B cell (primary cell): Measurements from ENCODE around the gene ASTN1. TPM values are rescaled to one million over a fixed set of nuclear protein-coding genes. Genes with fewer than 3 reads are reported as not detected.

Source experiments
- ATAC-seq: fragments of 200-7000 bp; cut with Tn5 transposase; one replicate; pipeline ENCODE4 v1.10.0; 2021; ENCODE audit warnings: low read depth, mild to moderate bottlenecking, moderate number of reproducible peaks, moderate library complexity
- CTCF ChIA-PET: fragments of 350-600 bp; sonication (Branson Sonifier 250); formaldehyde crosslinking; loops from one replicate; lab custom pipeline; 2021; ENCODE audit warnings: antibody characterized with exemption, inconsistent platforms; lab: Charles Lee
- POLR2A ChIA-PET: fragments of 350-600 bp; sonication (Branson Sonifier 250); formaldehyde crosslinking; loops from one replicate; lab custom pipeline; 2021; ENCODE audit warnings: antibody characterized with exemption; lab: Charles Lee
- DNase-seq: peaks from one replicate; pipeline ENCODE4 v3.0.0; 2013
- H2AFZ ChIP-seq: 2 replicates; pipeline ENCODE4 v1.6.1; 2012; ENCODE audit warnings: mild to moderate bottlenecking, low read depth, low read length; ENCODE audit not compliant: insufficient read depth, poor library complexity, severe bottlenecking
- H3K27ac ChIP-seq, 2 donors: 1 replicate in 1 of 2; 2 replicates in 1 of 2; pipeline ENCODE4 v1.5.1; 2012 to 2013; ENCODE audit warnings: low read length in 2 of 2, mild to moderate bottlenecking in 2 of 2, moderate library complexity in 1 of 2
- H3K27me3 ChIP-seq, 4 experiments: fragments of 200-600 bp in 1 of 4; sonication (generic) in 1 of 4; replicated peaks in 1 of 4; 1 replicate in 2 of 4; 2 replicates in 2 of 4; pipeline versions ENCODE4 v1.6.1 to v1.7.0; 2013 to 2016; ENCODE audit warnings: low read length in 3 of 4, mild to moderate bottlenecking in 2 of 4, mixed read lengths in 1 of 4, moderate library complexity in 1 of 4; ENCODE audit not compliant: insufficient read depth in 4 of 4, control insufficient read depth in 3 of 4; ENCODE audit errors: control extremely low read depth in 1 of 4
- H3K36me3 ChIP-seq, 2 experiments: replicated peaks in 1 of 2; 1 replicate in 1 of 2; 2 replicates in 1 of 2; pipeline versions ENCODE4 v1.6.1 to v1.7.1; 2013; ENCODE audit warnings: low read length in 1 of 2; ENCODE audit not compliant: insufficient read depth in 2 of 2, control insufficient read depth in 1 of 2; ENCODE audit errors: control extremely low read depth in 1 of 2, extremely low read depth in 1 of 2
- H3K4me1 ChIP-seq, 2 donors: fragments of 200-600 bp in 1 of 2; sonication (generic) in 1 of 2; 1 replicate in 1 of 2; 2 replicates in 1 of 2; pipeline versions ENCODE4 v1.5.1 to v1.6.1; 2013 to 2017; ENCODE audit warnings: low read length in 2 of 2; ENCODE audit not compliant: control insufficient read depth in 2 of 2, insufficient read depth in 2 of 2
- H3K4me2 ChIP-seq: replicated peaks from 2 replicates; pipeline ENCODE3; 2012; ENCODE audit warnings: mild to moderate bottlenecking, low read depth, low read length; ENCODE audit not compliant: poor library complexity, severe bottlenecking
- H3K4me3 ChIP-seq, 5 experiments: fragments of 200-600 bp in 1 of 5; sonication (generic) in 1 of 5; 1 replicate in 3 of 5; 2 replicates in 2 of 5; pipeline versions ENCODE4 v1.5.1 to v1.7.0; 2011 to 2016; ENCODE audit warnings: low read length in 4 of 5, mild to moderate bottlenecking in 4 of 5, low read depth in 2 of 5, control low read depth in 1 of 5, moderate library complexity in 1 of 5; ENCODE audit not compliant: insufficient read depth in 1 of 5; ENCODE audit errors: control extremely low read depth in 1 of 5, extremely low read depth in 1 of 5
- H3K79me2 ChIP-seq: fragments of 200-600 bp; sonication (generic); one replicate; pipeline ENCODE4 v1.6.0; 2016; ENCODE audit warnings: low read length; ENCODE audit not compliant: control insufficient read depth, insufficient read depth
- H3K9ac ChIP-seq: fragments of 200-600 bp; sonication (generic); 2 replicates; pipeline ENCODE4 v1.6.1; 2017; ENCODE audit warnings: mild to moderate bottlenecking, low read length, moderate library complexity
- H3K9me3 ChIP-seq, 3 donors: one replicate each; pipeline versions ENCODE4 v1.6.1 to v1.7.1; 2013; ENCODE audit warnings: low read length in 2 of 3; ENCODE audit not compliant: control insufficient read depth in 2 of 3, insufficient read depth in 1 of 3; ENCODE audit errors: control extremely low read depth in 1 of 3
- H4K20me1 ChIP-seq: 2 replicates; pipeline ENCODE4 v1.6.0; 2012; ENCODE audit warnings: mild to moderate bottlenecking, low read length; ENCODE audit not compliant: insufficient read depth, control insufficient read depth, poor library complexity, severe bottlenecking
- H3K27ac Mint-ChIP-seq: one replicate; pipeline ENCODE4 v1.8.0; 2021; ENCODE audit warnings: mixed read lengths
- H3K27me3 Mint-ChIP-seq: one replicate; pipeline ENCODE4 v1.8.0; 2021; ENCODE audit warnings: mixed read lengths
- H3K4me1 Mint-ChIP-seq: one replicate; pipeline ENCODE4 v1.8.0; 2021; ENCODE audit warnings: mixed read lengths
- H3K4me3 Mint-ChIP-seq: one replicate; pipeline ENCODE4 v1.8.0; 2021; ENCODE audit warnings: mixed read lengths
- H3K9me3 Mint-ChIP-seq: one replicate; pipeline ENCODE4 v1.8.0; 2022; ENCODE audit warnings: mixed read lengths; ENCODE audit not compliant: insufficient read depth
- EZH2 ChIP-seq: IDR thresholded peaks from 2 replicates; pipeline ENCODE4 v1.6.1; 2012; ENCODE audit warnings: borderline replicate concordance, low read depth, mild to moderate bottlenecking, moderate library complexity, low read length; ENCODE audit not compliant: insufficient read depth, poor library complexity, severe bottlenecking
- WGBS: methylation state at CpG from one replicate; pipeline ENCODE4 v1.1.5; 2013; ENCODE audit warnings: missing lambda C conversion rate; ENCODE audit not compliant: insufficient coverage; 5-methylcytosine and 5-hydroxymethylcytosine counted together
- intact Hi-C: fragments of 100-400 bp; cut with micrococcal nuclease; formaldehyde crosslinking; loops from one replicate; pipeline ENCODE4 v1.10.0; 2022
- polyA plus RNA-seq: library from polyadenylated mRNA; depleted of rRNA; stranded (reverse); fragments of >200 nt; gene quantifications from 2 replicates; pipeline ENCODE4 v1.2.3, GENCODE V29; 2012
- total RNA-seq, 2 donors: library from RNA; stranded (reverse); fragments of 120-200 nt in 1 of 2; gene quantifications; 1 replicate in 1 of 2; 2 replicates in 1 of 2; pipeline versions ENCODE4 v1.2.3 to v1.2.4, GENCODE V29; 2013 to 2022
- TF ChIP-seq, protein P1 (sequence below): fragments of 200-600 bp; IDR thresholded peaks from one replicate; pipeline ENCODE4 v1.8.0; 2022; ENCODE audit warnings: antibody characterized with exemption, mild to moderate bottlenecking

Gene ASTN1
- total and polyA plus RNA-seq, 2 donors (not counting 1 experiment from before 2014, with no cell fraction given) = not detected

DNA sequence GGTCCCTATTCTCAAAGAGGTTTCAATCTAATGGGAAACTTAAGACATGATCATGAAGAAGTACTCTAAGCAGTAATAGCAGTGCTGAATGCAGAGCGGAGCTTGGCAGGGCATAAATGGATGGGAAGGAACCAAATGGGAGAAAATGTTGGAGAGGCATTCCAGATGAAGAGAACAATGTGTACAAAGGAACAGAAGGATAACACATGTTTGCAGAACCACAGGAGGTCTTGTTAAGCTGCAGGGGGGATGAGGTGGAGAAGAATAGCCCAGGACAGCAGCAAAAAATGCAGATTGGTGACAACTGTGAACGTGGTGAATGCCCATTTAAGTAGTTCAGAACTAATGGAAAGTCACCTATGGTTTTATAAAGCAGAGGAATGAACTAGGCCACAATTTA lies 99.1 kb downstream of the ASTN1 start:
- H3K27me3 Mint-ChIP-seq = no peaks in the 10 kb centered on the region
- no peak overlapping the region for H3K4me3 Mint-ChIP-seq
- ATAC-seq (no peak), DNase-seq (no peak)
- peaks cover 0 to 3% (median 0%) of the 10 kb centered on the region in 4 experiments for H3K27me3 ChIP-seq
- H4K20me1 ChIP-seq = no peaks in the 10 kb centered on the region
- no peak overlapping the region for H3K4me2 ChIP-seq
- no peaks in the 10 kb centered on the region for H3K4me1 ChIP-seq
- ChIA-PET POLR2A (no interaction called here), CTCF (no interaction called here)
- no peak overlapping the region for H2AFZ ChIP-seq
- H3K79me2 ChIP-seq = no peaks in the 10 kb centered on the region
- H3K9ac ChIP-seq = no peak overlapping the region
- peaks cover 0 to 2% (median 0%) of the 10 kb centered on the region in 3 donors for H3K9me3 ChIP-seq
- H3K27ac Mint-ChIP-seq = no peak overlapping the region
- intact Hi-C loops = no loop called here
- H3K9me3 Mint-ChIP-seq = no peaks in the 10 kb centered on the region
- H3K4me1 Mint-ChIP-seq = no peaks in the 10 kb centered on the region
- no peak overlapping the region for H3K4me3 ChIP-seq
- WGBS = 75% methylated on average over 1 of the region's 2 CpGs
- H3K27ac ChIP-seq = no peak overlapping the region
- H3K36me3 ChIP-seq = no peaks in the 10 kb centered on the region
- no peak for TF ChIP-seq EZH2
- TF ChIP-seq, protein P1, sequence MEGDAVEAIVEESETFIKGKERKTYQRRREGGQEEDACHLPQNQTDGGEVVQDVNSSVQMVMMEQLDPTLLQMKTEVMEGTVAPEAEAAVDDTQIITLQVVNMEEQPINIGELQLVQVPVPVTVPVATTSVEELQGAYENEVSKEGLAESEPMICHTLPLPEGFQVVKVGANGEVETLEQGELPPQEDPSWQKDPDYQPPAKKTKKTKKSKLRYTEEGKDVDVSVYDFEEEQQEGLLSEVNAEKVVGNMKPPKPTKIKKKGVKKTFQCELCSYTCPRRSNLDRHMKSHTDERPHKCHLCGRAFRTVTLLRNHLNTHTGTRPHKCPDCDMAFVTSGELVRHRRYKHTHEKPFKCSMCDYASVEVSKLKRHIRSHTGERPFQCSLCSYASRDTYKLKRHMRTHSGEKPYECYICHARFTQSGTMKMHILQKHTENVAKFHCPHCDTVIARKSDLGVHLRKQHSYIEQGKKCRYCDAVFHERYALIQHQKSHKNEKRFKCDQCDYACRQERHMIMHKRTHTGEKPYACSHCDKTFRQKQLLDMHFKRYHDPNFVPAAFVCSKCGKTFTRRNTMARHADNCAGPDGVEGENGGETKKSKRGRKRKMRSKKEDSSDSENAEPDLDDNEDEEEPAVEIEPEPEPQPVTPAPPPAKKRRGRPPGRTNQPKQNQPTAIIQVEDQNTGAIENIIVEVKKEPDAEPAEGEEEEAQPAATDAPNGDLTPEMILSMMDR = no peak

DNA sequence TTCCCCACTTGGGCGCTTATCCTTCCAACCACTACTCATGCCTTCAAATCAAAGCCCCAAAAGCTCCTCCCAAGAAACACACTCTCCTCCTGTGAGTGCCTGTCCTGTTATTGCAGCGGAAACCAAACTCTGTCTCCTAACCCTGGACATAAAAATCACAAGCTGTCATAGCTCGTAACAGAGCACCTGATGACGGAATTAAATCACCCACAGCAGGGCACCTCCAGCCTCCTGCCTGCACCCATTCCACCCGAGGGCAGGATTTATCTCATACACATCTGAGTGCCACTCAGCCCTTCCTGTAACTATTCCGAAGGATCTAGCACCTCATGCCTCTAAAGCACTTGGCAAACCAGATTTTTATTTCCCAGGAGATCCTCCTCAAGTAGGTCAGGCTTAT lies 100.9 kb downstream of the ASTN1 start:
- DNase-seq = no peak
- H3K27ac Mint-ChIP-seq = no peak overlapping the region
- ChIA-PET POLR2A (no interaction called here), CTCF (no interaction called here)
- H3K4me1 Mint-ChIP-seq = no peaks in the 10 kb centered on the region
- no peaks in the 10 kb centered on the region for H3K36me3 ChIP-seq
- H3K27me3 ChIP-seq = peaks cover 0 to 3% (median 0%) of the 10 kb centered on the region in 4 experiments
- no peaks in the 10 kb centered on the region for H3K79me2 ChIP-seq
- H3K4me1 ChIP-seq = no peaks in the 10 kb centered on the region
- H3K4me3 ChIP-seq = no peak overlapping the region
- no peak overlapping the region for H3K27ac ChIP-seq
- no peak overlapping the region for H2AFZ ChIP-seq
- H3K9ac ChIP-seq = no peak overlapping the region
- H3K4me3 Mint-ChIP-seq = no peak overlapping the region
- no peak for TF ChIP-seq EZH2
- TF ChIP-seq, protein P1 = no peak
- no peak overlapping the region for H3K4me2 ChIP-seq
- H3K9me3 ChIP-seq = peaks cover 0 to 2% (median 0%) of the 10 kb centered on the region in 3 donors
- H4K20me1 ChIP-seq = no peaks in the 10 kb centered on the region
- ATAC-seq = no peak
- intact Hi-C loops = no loop called here
- H3K9me3 Mint-ChIP-seq = no peaks in the 10 kb centered on the region
- no peaks in the 10 kb centered on the region for H3K27me3 Mint-ChIP-seq
- WGBS = 88% methylated on average over 6 of the region's 6 CpGs
